DMS 273 treated with DMSO at 0.1 percent for 48 hours (cell line): ENCODE results near the gene UGT2B10.

Source experiments
- DNase-seq: peaks from one replicate; lab custom pipeline; 2025; lab: John Stamatoyannopoulos, UW

The UGT2B10 gene

GRCh38 chr4:68871809-68872642 lies 56.2 kb downstream of the UGT2B10 start:
- DNase-seq: no peak

GRCh38 chr4:68872643-68873502 lies 57.1 kb downstream of the UGT2B10 start:
- no peak for DNase-seq

GRCh38 chr4:68874507-68874906 lies 58.7 kb downstream of the UGT2B10 start:
- DNase-seq: no peak

GRCh38 chr4:68877555-68877954 lies 61.8 kb downstream of the UGT2B10 start:
- no peak for DNase-seq

GRCh38 chr4:68878048-68878447 lies 62.3 kb downstream of the UGT2B10 start:
- no peak for DNase-seq
